Bone marrow (tissue), 2 donors: ENCODE results near the gene ZC3H12A.
"Not testable (repeated sequence)": the region's sequence is repeated elsewhere in the genome, so short reads cannot be mapped to it uniquely, and the experiment has no call there.

Experiments
- DNase-seq, 2 donors: peaks; one replicate each; lab custom pipeline; 2025; lab: John Stamatoyannopoulos, UW

Gene ZC3H12A

GRCh38 chr1:37502104-37502503, 27.7 kb downstream of the ZC3H12A start:
- no peak for DNase-seq

GRCh38 chr1:37502791-37503190, 28.4 kb downstream of the ZC3H12A start:
- DNase-seq: not testable (repeated sequence)

DNA sequence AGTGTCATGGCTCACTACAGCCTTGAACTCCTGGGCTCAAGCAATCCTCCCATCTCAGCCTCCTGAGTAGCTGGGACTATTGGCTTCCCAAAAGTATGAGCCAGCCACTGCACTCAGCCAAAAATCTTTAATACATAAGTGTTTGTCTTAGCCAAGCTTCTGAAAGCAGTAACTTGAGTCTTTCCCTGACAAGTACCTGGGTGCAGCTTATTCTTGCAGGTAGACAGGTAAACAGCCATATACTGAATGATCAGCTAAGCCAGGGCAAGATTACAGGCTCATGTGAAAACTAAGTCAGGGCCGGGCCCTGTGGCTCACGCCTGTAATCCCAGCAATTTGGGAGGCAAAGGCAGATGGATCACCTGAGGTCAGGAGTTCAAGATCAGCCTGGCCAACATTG, 32.4 kb downstream of the ZC3H12A start:
- DNase-seq: no peak

DNA sequence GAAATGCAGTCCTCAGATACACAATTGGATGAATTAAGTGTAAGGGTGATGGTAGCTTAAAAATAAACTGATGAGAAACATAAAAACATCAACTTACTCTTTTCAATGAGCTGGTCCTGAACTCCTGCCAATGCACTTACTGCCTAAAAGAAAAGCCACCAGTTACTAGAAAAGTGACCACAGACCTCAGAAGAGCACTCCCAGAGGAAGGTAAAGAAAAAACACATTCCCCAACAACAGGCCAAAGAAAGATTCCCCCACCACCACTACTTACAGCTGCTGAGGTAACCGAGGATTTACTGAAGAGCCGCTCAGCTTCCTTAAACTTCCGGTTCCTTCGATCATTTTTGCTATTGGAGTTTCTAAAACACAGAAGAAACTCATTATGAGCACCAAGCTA, 34.8 kb downstream of the ZC3H12A start:
- peak in 1 of 2 donors; percentile 23 for DNase-seq

GRCh38 chr1:37513795-37514349, 39.5 kb downstream of the ZC3H12A start:
- DNase-seq: peak in 1 of 2 donors; percentile 25

- DNase-seq: peak; percentile 56 to 71
Measured at GRCh38 chr1:37514350-37515184, 40.2 kb downstream of the ZC3H12A start, which contains the start of gene MEAF6. Gene MEAF6, minus strand, starts transcription at chr1:37514766. Its CDS starts 20 bp downstream, at chr1:37514746.

DNA sequence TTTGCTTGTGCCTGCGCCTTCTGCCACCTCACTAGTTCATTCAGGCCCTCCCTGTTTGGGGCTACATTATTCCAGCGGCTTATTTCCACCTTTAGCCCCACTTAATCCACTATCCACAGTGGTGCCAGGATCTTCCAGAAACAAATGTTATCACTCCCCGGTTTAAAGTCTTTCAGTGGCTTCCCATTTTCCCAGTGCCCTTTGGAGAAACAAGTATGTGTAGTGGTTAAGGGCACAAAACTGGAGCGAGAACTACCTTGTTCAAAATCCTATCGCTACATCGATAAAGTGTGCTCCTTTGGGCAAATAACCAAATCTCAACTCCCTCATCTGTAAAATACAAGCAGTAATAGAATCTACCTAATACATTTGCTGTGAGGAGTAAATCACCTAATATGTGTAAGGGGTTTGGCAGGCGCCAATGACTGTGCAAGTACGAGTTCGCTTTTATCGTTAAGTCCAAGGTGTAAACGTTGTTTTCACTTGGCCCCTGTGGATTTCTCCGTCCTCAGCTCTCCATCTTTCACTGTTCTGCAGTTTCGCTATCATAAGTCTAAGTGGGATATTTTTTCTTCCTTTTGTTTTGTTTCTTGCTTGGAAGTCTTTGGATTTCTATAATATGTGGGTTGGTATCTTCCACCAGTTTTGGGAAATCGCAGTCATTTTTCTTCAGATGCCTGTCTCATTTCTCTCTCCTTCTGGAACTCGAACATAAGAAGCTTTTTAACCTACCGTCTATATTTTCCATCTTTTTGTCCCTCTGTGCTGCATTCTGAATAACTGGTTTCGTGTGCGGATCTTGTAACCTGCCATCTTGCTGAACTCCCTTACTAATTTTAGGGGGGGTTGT, 41.0 kb downstream of the ZC3H12A start:
- DNase-seq: no peak

- DNase-seq: no peak
Measured at GRCh38 chr1:37517569-37517968, 43.2 kb downstream of the ZC3H12A start.

GRCh38 chr1:37518241-37518640, 43.9 kb downstream of the ZC3H12A start:
- not testable (repeated sequence) for DNase-seq

- DNase-seq: not testable (repeated sequence)
Measured at GRCh38 chr1:37518929-37519328, 44.5 kb downstream of the ZC3H12A start.

- DNase-seq: no peak
Measured at GRCh38 chr1:37519613-37520012, 45.2 kb downstream of the ZC3H12A start.

GRCh38 chr1:37529888-37530287, 55.5 kb downstream of the ZC3H12A start:
- DNase-seq: not testable (repeated sequence)

- DNase-seq: not testable (repeated sequence)
Measured at GRCh38 chr1:37532418-37533156, 58.2 kb downstream of the ZC3H12A start.

DNA sequence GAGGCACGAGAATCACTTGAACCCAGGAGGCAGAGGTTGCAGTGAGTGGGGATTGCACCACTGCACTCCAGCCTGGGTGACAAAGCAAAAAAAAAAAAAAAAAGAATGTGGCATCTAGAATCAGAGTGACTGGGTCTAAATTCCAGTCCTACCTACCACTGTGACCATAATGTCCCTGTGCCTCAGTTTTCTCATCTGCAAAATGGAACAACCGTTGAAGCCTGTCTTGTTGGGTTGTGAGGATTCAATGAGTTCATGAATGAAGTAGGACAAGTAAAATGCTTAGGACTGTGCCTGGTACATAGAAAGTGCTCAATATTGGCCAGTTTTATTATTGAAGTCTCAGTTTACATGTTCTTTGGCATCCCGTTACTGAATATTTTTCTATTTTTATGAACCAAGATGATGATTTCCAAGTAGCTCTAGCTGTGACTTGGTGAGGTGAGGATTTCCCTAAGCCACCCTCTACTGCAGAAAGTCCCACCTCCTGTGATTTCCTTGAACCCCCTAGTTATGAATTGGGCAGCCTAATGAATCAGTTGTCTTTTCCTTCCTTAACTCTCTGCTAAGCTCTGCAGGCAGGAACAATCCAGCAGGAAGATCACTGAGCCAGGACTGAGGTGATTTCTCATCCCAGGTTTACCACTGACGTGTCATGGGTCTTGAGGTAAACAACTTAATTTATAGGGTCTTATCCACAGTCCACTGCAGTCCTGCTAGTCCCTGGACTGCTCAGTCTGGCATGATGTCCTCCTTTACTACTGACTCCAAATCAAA, 59.1 kb downstream of the ZC3H12A start:
- DNase-seq: no peak
